Skin epidermis (tissue), 12 donors: ENCODE data around the gene CAPN2.
"Not testable (repeated sequence)": the region's sequence is repeated elsewhere in the genome, so short reads cannot be mapped to it uniquely, and the experiment has no call there.

Experiments
- H3K27ac ChIP-seq, 21 experiments: fragments of 200-600 bp; sonication (generic) in 11 of 21; one replicate each; pipeline ENCODE4 v1.5.0; 2020; ENCODE audit warnings: mild to moderate bottlenecking in 3 of 21, inconsistent platforms in 2 of 21, moderate library complexity in 2 of 21
- H3K4me3 ChIP-seq, 7 experiments: fragments of 200-600 bp; sonication (generic) in 2 of 7; one replicate each; pipeline ENCODE4 v1.5.0; 2020; ENCODE audit warnings: inconsistent platforms in 2 of 7, mild to moderate bottlenecking in 2 of 7, moderate library complexity in 1 of 7

CAPN2 gene

DNA sequence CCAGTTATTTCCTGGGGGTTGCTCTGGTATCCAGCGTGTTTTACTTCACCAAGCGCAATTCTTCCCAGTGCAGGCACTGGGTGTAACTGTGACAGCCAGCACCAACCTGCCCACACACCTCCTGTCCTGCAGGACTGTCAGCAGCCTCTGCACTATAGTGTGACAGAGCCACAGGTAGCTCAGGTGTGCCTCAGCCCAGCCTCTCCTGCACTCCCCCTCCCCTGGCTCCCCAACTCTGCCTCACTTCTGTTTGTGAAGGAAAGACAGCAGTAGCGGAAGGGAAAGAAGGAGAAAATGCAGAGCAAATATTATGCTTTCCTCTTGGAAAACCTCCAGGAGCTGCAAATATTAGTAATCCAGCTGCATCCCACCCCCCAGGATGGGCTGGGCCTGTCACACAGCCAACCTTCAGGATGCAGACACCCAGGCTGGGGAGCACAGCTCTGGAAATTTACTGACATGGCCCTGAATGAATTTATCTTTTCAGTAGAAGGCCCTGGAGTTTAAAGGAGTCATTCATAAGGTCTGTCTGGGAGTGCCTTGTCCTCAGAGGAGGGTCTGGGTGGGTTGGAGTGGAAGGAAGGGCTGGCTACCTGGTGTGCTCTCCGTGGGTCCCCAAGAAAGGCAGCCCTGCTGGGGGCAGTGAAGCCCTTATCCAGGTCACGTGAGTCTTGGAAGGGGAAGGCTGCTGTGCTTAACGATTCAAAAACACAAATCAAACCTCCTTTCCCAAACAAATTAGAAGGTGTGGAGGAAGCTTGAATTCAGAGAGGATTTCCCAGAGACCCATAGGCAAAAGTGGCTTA, 20.9 kb downstream of the CAPN2 start:
- peak overlapping the region in 8 of 21 experiments; percentile 18 to 69 (median 42) for H3K27ac ChIP-seq
- H3K4me3 ChIP-seq, result no peak overlapping the region

DNA sequence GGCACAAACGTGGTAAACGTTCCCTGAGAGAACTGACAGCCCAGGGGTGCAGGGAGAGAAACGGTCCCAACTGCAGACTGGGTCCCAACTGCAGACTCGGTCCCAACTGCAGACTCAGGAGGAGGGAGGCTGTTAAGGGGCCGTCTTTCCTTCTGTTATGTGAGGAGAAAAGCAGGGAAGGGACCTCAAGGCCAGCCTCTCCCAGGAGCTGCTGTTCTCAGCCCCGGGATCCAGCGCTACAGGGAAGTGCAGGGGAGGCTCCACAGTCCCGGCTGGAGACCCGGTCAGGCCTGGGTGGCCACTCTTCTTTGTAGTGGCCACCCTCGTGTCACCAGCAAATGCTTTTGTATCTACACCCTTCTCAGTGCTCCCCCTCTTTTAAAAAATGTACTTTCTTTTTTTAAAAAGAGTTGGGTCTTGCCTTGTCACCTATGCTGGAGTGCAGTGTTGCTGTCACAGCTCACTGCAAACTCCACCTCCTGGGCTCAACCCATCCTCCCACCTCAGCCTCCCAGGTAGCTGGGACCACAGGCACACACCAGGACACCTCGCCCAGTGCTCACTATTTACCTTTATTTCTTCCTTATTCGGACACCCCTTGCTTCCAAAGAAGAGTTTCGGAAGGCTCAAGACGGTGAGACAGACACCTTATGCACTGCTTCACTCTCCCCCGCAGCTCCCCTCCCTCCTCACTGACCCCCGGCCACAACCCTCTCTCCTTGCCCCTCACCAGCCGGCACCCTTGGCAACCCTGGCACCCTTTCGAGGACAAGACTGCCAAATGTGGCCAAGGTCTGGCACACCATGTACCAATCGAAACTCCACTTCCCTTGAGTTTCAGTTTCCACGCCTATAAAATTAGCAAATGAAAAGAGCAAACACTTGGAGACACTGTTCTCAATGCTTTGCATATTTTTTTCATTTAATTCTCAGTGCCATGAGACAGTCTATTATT, 21.8 kb downstream of the CAPN2 start:
- Histone ChIP-seq H3K27ac (peak overlapping the region in 9 of 21 experiments; percentile 18 to 69 (median 34)), H3K4me3 (no peak overlapping the region)

DNA sequence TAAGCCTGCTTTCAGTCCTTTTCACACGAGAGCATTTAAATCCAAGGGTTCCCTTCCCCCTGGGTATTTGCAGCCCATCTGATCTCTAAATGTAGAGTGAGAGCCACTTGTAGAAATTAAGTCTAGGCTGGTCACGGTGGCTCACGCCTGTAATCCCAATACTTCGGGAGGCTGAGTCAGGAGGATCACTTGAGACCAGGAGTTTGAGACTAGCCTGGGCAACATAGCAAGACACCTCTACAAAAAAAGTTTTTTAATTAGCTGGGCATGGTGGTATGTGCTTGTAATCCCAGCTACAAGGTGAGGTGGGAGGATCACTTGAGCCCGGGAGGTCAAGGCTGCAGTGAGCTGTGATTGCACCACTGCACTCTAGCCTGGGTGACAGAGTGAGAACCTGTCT, 24.3 kb downstream of the CAPN2 start:
- peak overlapping the region in 2 of 21 experiments; percentile 20 to 63 for H3K27ac ChIP-seq
- not testable (repeated sequence) for H3K4me3 ChIP-seq

DNA sequence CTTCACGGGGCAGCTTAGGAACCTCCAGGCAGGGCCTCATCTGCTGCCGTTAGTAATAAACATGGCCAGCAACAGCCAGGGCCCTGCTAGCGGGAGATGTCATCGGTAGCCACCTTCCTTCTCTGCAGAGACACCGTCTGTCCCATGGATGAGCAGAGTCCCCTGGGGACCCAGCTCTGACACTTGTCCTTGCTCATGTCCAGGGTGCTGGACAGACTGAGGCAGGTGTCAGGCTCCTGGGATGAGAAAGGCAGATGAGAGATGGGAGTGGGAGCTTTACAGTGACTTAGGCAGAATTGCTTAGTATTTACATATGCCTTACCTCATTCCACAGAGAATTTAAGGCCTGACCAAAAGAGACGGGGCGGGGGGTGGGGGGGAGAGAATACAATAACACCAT, 25.0 kb downstream of the CAPN2 start:
- Histone ChIP-seq H3K4me3 (no peak overlapping the region), H3K27ac (peak overlapping the region in 2 of 21 experiments; percentile 20 to 63)

DNA sequence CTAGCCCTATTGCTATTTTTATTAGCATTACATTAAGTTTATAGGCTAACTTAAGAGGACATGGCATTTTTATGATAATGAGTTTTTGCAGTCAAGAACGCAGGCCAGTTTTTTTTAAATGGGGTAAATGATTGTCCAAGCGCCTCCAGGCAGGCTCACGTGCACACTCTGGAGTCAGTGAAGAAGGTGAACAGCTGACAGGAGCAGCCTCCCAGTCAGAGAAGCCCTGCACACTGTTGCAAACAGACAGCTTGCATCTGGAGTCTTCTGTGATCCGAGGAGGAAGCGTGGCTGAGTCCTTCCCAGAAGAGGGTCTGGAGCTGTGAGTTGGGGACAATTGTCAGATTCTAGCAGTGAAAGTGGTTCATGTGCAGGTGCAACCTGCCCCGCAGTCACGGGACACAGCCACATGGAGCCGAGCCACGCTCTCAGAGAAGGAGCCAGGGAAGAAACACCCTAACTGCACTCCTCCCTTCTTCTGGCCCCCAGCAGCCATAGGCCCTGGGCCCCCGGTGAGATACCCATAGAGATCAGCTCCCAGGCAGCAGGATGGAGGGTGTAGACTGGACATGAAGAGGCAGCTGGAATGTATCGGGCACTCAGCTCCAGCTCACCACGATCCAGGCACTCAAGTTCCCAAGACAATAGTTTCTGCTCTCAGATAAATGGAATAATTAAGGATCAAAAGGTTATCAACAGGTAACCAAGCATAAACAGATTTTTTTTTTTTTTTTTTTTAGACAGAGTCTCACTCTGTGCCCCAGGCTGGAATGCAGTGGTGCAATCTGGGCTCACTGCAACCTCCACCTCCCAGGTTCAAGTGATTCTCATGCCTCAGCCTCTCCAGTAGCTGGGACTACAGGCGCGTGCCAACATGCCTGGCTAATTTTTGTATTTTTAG, 26.4 kb downstream of the CAPN2 start:
- Histone ChIP-seq H3K4me3 (no peak overlapping the region), H3K27ac (peak overlapping the region in 10 of 21 experiments; percentile 1 to 67 (median 38))

DNA sequence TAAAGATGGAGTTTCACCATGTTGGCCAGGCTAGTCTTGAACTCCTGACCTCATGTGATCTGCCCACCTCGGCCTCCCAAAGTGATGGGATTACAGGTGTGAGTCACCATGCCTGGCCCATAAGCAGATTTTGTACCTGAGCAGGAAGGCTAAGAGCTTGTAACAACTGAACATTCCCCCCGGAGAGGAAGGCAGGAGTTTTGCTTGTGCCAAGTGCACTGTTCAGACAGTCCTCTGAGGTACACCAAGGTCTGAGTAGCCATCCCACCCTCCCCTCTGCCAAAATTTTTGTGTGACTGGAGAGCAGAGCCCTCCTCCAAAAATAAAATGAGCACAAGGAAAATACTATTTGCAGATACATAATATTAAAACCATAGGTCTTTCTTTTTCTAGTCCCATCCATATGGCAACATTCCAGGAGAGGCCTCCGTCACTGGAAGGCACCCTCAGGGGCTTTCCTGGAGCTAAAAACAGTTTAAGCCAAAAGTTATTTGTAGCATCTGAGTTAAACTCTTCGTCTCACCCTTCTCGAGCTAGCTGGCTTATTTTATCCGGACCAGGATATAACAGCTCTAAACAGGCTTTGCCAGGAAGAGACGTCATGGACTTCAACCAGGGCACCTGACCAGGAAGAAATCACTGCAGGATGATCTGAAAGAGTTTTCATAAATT, 27.2 kb downstream of the CAPN2 start:
- Histone ChIP-seq H3K27ac (peak overlapping the region in 11 of 21 experiments; percentile 1 to 67 (median 44)), H3K4me3 (no peak overlapping the region)

DNA sequence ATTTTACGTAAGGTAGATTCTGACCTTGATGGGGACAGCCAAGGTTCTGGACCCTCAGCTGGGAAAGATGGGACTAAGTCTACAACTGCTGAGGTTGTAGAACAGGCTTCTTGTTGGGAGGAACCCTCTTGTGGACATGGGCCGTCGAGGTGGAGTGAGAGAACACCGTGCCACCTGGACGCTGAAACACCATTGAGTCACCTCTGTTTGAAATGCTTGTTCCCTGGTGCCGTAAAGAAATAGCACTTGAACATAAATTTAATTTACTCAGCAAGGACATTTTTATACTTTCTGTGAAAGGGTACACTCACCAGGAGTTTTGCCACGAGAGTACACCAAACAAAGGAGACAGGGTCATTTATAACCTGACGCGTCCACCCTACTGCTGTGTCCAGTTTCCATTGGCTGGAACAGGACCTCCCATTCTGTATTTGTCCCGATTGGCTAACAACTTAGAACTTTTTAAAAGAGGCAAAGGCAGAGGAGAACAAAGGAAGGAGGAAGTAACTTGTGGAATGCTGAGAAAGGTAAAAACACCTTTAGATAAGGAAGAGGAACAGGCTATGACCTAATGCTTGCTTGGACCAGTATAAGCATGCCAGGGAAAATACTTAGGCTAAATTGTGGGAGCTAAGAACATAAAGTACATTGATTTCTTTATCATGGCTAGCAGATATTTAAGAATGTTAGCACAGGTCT, 27.8 kb downstream of the CAPN2 start:
- not testable (repeated sequence) for H3K4me3 ChIP-seq
- H3K27ac ChIP-seq, result peak overlapping the region in 10 of 21 experiments; percentile 1 to 67 (median 35)

DNA sequence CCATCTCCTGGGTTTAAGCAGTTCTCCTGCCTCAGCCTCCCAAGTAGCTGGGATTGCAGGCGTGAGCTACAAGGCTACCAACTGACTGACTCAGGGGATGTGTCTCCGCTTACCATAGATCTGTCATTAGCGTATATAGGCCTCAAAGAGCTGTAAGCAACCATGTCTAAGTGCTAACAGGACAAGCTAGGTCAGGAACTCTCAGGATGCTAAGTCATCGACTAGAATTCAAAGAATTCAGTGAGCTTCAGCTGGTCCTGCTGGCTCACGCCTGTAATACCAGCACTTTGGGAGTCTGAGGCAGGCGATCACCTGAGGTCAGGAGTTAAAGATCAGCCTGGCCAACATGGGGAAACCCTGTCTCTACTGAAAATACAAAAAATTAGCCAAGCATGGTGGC, 29.5 kb downstream of the CAPN2 start:
- Histone ChIP-seq H3K4me3 (no peak overlapping the region), H3K27ac (no peak overlapping the region)

DNA sequence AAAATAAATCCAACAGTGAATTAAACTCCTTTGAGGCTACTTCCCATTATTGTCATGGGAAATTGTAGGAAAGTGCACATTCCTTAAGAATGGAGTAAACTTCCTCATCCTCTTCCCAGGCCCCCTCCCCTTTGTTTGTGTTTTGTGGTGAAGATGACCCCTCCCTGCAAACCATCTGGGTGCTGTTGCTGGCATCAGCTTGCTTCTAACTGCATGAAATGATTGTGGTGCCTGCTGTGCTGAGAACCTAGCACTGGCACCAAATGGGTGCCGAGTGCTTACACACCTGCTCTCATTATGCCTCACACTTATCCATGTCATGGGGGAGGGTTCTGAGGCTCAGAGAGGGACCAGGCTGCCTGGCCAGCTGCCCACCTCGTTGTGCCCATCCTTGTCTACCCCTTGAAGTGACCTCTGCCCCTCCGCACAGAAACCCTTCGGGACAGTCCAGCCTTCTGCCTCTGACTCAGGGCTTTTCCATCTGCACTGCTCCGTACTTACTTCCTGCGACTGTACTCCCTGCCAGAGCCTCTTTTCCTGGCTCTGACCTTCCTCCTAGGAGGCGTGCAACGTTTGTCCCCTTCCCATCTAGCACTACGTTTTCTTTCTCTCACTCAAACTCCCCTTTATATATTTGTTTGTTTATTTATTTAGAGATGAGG, 30.6 kb downstream of the CAPN2 start:
- Histone ChIP-seq H3K4me3 (no peak overlapping the region), H3K27ac (peak overlapping the region in 1 of 21 experiments; percentile 5)

DNA sequence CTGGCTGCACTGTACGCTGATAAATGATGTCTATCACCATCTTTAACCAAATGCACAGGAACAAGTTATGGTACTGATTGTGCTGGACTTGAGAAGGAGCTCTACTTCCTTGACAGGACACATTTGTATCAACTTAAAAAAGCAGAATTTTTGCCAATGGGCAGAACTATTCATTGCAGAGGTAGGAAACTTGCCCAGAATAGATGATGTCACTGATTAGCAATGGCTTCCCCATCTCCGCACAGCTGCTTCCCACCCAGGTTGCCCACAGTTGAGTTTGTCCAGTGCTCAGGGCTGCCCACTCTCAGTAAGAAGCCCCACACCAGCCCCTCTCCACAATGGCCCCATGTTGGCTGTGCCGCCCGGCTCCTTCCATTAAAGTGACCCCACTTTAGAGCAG, 33.4 kb downstream of the CAPN2 start:
- Histone ChIP-seq H3K4me3 (no peak overlapping the region), H3K27ac (no peak overlapping the region)

DNA sequence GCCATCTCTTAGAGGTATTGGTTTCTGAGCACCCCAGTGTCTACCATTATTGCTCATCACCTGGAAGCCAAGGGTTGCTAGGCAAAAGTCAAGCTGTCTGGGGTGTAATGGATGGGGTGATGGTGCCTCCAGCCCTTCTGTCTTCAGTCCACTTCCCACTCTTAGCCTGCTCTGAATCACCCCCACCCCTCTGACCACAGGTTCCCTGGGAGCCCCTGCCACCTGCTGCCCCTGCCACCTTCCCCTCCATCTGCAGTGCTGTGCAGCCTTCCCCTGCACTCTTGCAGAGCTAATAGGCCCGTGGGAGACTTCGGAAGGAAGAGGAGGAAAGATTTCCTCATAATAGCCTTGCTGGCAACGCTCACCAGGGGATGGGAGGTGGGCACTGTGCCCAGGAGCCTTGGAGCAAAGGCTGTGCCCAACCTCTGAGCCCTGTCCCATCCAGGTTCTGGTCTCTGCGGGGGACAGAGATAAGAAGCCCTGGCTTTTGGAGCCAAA, 35.5 kb downstream of the CAPN2 start:
- Histone ChIP-seq H3K4me3 (no peak overlapping the region), H3K27ac (peak overlapping the region in 10 of 21 experiments; percentile 0 to 68 (median 60))

DNA sequence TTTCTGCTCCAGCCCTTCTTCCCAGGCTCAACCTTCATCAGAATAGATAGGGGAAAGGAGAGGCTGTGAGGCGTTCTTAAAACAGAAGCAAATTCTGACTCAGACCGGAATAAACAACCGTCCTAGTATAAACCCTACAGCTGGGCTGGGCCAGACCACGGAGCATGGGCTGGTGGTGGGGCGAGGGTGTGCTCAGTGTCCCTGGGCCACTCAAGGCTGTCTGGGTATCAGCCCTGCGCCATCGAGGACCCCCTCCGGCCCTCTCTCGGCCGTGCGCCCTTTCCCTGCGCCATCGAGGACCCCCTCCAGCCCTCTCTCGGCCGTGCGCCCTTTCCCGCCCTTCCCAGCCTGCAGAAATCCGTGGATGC, 36.0 kb downstream of the CAPN2 start:
- peak overlapping the region in 6 of 7 experiments; percentile 26 to 40 (median 28) for H3K4me3 ChIP-seq
- H3K27ac ChIP-seq, result peak overlapping the region in 12 of 21 experiments; percentile 29 to 70 (median 61)

DNA sequence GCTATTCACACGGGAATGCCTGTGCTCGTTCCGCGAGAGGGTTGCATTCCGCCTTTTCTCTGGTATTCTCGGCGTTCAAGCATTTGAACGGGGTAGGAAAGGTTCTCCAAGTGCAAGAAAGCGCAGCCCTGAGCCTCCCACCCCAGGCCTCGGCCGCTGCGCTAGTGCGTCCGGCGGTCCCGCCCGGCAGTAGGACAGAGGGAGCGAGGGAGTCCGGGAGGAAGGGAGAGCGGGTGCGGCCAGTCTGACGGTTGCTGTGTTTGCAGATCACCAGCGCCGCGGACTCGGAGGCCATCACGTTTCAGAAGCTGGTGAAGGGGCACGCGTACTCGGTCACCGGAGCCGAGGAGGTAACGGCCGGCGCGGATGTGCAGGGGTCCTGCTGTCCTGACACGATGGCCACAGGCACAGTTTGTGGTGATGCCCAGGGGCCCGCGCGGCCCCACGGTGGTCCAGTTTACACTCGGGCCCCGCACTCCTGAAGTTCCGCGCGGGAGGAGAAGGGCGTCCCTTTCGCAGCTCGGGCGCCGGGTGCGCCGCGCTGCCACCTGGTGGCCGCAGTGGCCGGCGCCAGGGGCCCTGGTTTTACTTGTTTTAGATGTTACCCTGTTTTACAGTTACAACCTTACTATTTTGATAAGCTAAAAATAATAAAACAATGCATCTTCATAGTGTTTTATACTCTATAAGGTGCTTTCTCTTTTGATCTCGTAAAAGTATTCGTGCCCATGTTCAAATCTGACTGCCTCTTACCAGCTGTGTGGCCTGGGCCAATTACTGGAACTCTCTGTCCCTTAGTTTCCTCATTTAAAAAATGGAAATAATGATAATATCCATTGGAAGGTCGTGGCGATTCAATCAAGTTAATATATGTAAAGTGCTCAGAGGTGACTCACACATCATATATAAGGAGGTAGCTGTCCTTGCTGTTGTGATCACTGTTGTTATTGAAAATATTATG, 36.7 kb downstream of the CAPN2 start:
- H3K4me3 ChIP-seq, result peak overlapping the region; percentile 26 to 40 (median 29)
- H3K27ac ChIP-seq, result peak overlapping the region in 13 of 21 experiments; percentile 11 to 70 (median 59)

DNA sequence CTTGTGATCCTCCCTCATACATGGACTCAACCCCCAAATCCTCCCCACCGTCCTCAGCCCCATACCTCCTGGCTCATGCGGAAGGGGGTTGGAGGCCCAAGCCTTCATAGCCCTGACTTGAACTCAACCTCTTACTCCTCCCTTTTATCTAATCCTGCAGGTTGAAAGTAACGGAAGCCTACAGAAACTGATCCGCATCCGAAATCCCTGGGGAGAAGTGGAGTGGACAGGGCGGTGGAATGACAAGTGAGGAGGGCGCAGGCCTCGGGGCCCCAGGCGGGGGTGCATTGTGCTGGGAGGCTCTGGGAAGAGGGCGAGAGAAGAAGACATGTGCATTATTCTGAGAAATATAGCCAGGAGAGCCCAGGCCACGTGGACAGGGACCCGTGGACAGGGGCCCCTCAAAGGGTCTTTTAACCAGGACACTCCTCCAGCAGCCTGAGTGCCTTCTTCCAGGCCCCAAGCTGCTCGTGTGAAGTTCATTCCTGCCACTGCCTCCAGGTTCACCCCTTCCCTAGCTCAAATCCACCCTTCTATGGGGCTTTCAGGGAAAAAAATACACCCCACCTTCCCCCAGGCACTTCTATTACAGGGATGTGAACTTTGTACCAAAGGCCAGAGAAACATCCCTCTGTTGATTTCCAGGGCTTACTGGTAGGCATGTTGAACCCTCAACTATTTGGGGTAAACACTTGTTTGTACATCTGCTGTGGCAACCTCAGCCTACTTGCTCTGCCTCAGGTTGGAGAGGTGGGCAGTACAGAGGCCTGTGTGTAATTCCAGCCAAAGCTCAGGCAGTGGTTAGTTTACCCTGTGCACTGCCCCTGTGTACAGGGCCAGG, 38.6 kb downstream of the CAPN2 start:
- Histone ChIP-seq H3K4me3 (no peak overlapping the region), H3K27ac (peak overlapping the region in 1 of 21 experiments; percentile 24)

DNA sequence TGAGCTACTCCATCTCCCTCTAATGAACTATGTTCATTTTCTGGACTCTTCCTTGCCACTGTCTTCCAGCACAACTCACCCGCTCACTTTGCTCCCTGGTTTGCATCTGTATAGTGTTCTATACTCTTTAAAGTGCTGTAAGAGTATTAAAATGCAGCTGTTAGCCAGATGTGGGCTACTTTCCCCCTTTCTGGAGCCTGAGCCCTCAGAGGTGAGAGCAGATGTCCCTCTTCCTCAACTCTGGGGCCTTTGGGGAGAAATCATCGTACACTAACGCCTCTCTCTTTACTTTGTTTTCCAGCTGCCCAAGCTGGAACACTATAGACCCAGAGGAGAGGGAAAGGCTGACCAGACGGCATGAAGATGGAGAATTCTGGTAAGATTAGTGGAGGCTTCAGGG, 39.4 kb downstream of the CAPN2 start:
- H3K4me3 ChIP-seq, result no peak overlapping the region
- peak overlapping the region in 1 of 21 experiments; percentile 24 for H3K27ac ChIP-seq
